Measurements from ENCODE around the gene RPS6KC1.

- TF ChIP-seq POLR2A (IDR thresholded peaks at IDR 0.05), result no peak
- TF ChIP-seq, protein P1, sequence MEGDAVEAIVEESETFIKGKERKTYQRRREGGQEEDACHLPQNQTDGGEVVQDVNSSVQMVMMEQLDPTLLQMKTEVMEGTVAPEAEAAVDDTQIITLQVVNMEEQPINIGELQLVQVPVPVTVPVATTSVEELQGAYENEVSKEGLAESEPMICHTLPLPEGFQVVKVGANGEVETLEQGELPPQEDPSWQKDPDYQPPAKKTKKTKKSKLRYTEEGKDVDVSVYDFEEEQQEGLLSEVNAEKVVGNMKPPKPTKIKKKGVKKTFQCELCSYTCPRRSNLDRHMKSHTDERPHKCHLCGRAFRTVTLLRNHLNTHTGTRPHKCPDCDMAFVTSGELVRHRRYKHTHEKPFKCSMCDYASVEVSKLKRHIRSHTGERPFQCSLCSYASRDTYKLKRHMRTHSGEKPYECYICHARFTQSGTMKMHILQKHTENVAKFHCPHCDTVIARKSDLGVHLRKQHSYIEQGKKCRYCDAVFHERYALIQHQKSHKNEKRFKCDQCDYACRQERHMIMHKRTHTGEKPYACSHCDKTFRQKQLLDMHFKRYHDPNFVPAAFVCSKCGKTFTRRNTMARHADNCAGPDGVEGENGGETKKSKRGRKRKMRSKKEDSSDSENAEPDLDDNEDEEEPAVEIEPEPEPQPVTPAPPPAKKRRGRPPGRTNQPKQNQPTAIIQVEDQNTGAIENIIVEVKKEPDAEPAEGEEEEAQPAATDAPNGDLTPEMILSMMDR (IDR thresholded peaks at IDR 0.05), result no peak
- TF ChIP-seq POLR2AphosphoS5 (IDR thresholded peaks at IDR 0.05), result no peak
- TF ChIP-seq EP300 (IDR thresholded peaks at IDR 0.05), result no peak
Measured at GRCh38 chr1:213061263-213061662, 10.2 kb downstream of the RPS6KC1 start.

All from sigmoid colon (tissue), 4 donors.